Neural cell (in vitro differentiated cells): Measurements from ENCODE around the gene SLC43A3. TPM values are rescaled to one million over a fixed set of nuclear protein-coding genes. Genes with fewer than 3 reads are reported as not detected.

Source experiments
- H2AFZ ChIP-seq: fragments of 200-600, 300-800 bp; sonication (generic), shearing (Covaris generic); 2 replicates; pipeline ENCODE4 v1.6.0; 2014; ENCODE audit warnings: low read depth, mild to moderate bottlenecking, antibody characterized with exemption, low read length, moderate library complexity
- H3F3A ChIP-seq: fragments of 200-600 bp; shearing (Covaris generic); 2 replicates; pipeline ENCODE4 v1.6.1; 2016; ENCODE audit warnings: mild to moderate bottlenecking, moderate library complexity, mixed read lengths, antibody characterized with exemption, low read length; ENCODE audit not compliant: insufficient read depth, poor library complexity, severe bottlenecking
- H3K27ac ChIP-seq: fragments of 200-600, 300-800 bp; sonication (generic), shearing (Covaris generic); 2 replicates; pipeline ENCODE4 v1.5.1; 2014; ENCODE audit warnings: mild to moderate bottlenecking, low read length, moderate library complexity
- H3K27me3 ChIP-seq: fragments of 300-800, 200-600 bp; sonication (generic), shearing (Covaris generic); 2 replicates; pipeline ENCODE4 v1.6.0; 2014; ENCODE audit warnings: mild to moderate bottlenecking, low read depth, low read length, moderate library complexity; ENCODE audit not compliant: insufficient read depth
- H3K36me3 ChIP-seq: fragments of 300-800, 200-600 bp; sonication (generic), shearing (Covaris generic); 2 replicates; pipeline ENCODE4 v1.5.1; 2014; ENCODE audit warnings: mild to moderate bottlenecking, antibody characterized with exemption, low read length, moderate library complexity; ENCODE audit not compliant: insufficient read depth
- H3K4me2 ChIP-seq: fragments of 300-800, 200-600 bp; sonication (generic), shearing (Covaris generic); 2 replicates; pipeline ENCODE4 v1.6.0; 2014; ENCODE audit warnings: mild to moderate bottlenecking, low read length
- H3K4me3 ChIP-seq: fragments of 300-800, 200-600 bp; sonication (generic), shearing (Covaris generic); 2 replicates; pipeline ENCODE4 v1.5.1; 2014; ENCODE audit warnings: mild to moderate bottlenecking, low read length, moderate library complexity
- H3K79me2 ChIP-seq: fragments of 200-600 bp; shearing (Covaris generic); replicated peaks from 2 replicates; pipeline ENCODE4 v1.6.0; 2014; ENCODE audit warnings: mild to moderate bottlenecking, low read length, moderate library complexity; ENCODE audit not compliant: insufficient read depth
- H3K9ac ChIP-seq: fragments of 300-800, 200-600 bp; sonication (generic), shearing (Covaris generic); 2 replicates; pipeline ENCODE4 v1.6.1; 2016; ENCODE audit warnings: mild to moderate bottlenecking, low read length, mixed read lengths
- H3K9me2 ChIP-seq: fragments of 200-600 bp; shearing (Covaris generic); 2 replicates; pipeline ENCODE4 v1.6.1; 2016; ENCODE audit warnings: mild to moderate bottlenecking, low read length, mixed read lengths; ENCODE audit not compliant: insufficient read depth
- H3K9me3 ChIP-seq: fragments of 200-600, 300-800 bp; sonication (generic), shearing (Covaris generic); 2 replicates; pipeline ENCODE4 v1.6.1; 2016; ENCODE audit warnings: mild to moderate bottlenecking, mixed run types, low read length, moderate library complexity, mixed read lengths
- H4K20me1 ChIP-seq: fragments of 200-600 bp; shearing (Covaris generic); 2 replicates; pipeline ENCODE4 v1.6.1; 2016; ENCODE audit warnings: mild to moderate bottlenecking, mixed run types; ENCODE audit not compliant: insufficient read depth
- CTCF ChIP-seq: fragments of 450-650 bp; IDR thresholded peaks from 2 replicates; pipeline ENCODE4 v1.5.1; 2014; ENCODE audit warnings: antibody characterized with exemption, mild to moderate bottlenecking, moderate library complexity; ENCODE audit not compliant: poor library complexity, severe bottlenecking
- EP300 ChIP-seq: fragments of 450-650 bp; conservative IDR thresholded peaks from 2 replicates; pipeline ENCODE4 v1.6.1; 2014; ENCODE audit warnings: antibody characterized with exemption, mild to moderate bottlenecking, moderate library complexity; ENCODE audit not compliant: poor library complexity, severe bottlenecking
- EZH2 ChIP-seq: fragments of 200-600, 300-800 bp; shearing (Covaris generic), sonication (generic); IDR thresholded peaks from 2 replicates; pipeline ENCODE4 v1.6.1; 2014; ENCODE audit warnings: antibody characterized with exemption, low read length, borderline replicate concordance, mild to moderate bottlenecking; ENCODE audit not compliant: insufficient read depth, poor library complexity, severe bottlenecking
- MXI1 ChIP-seq: fragments of 450-650 bp; conservative IDR thresholded peaks from 2 replicates; pipeline ENCODE4 v1.6.1; 2014; ENCODE audit warnings: antibody characterized with exemption, mild to moderate bottlenecking; ENCODE audit not compliant: poor library complexity, severe bottlenecking
- POLR2AphosphoS5 ChIP-seq: IDR thresholded peaks from 2 replicates; pipeline ENCODE4 v1.6.1; 2012
- RAD21 ChIP-seq: fragments of 450-650 bp; conservative IDR thresholded peaks from 2 replicates; pipeline ENCODE4 v1.6.1; 2014; ENCODE audit warnings: antibody characterized with exemption, mild to moderate bottlenecking, moderate library complexity
- SMC3 ChIP-seq: fragments of 450-650 bp; conservative IDR thresholded peaks from 2 replicates; pipeline ENCODE4 v1.6.1; 2014; ENCODE audit warnings: antibody characterized with exemption, mild to moderate bottlenecking, moderate library complexity; ENCODE audit not compliant: poor library complexity
- TAF1 ChIP-seq: IDR thresholded peaks from 2 replicates; pipeline ENCODE4 v1.6.1; 2012; ENCODE audit warnings: low read depth
- polyA plus RNA-seq: library from polyadenylated mRNA; depleted of rRNA; stranded (reverse); fragments of >200 nt; gene quantifications from 2 replicates; pipeline ENCODE4 v1.2.3, GENCODE V29; 2014
- TF ChIP-seq, protein P1 (sequence below): IDR thresholded peaks from 2 replicates; pipeline ENCODE4 v1.6.1; 2012; ENCODE audit warnings: borderline replicate concordance

The SLC43A3 gene
- polyA plus RNA-seq, 1 donor from 2014 or later: 0.33 TPM

DNA sequence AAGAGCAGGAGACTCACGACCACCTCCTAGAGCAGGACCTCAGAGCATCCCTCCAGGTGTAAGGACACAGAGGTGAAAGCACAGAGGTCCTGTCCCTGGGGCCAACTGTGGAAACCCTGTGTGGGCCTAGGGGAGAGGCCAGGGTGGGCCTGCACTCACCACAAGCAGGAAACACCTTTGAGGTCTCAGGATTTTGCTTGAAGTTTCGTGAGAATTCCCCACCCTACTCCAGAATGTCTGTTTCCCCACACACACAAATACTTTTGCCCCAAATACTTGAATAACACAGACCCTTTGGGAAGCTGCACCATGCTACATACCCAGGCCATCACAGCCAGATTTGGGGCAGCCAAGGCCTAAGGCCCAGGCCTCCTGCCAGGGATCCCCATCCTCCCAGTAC is 18.1 kb downstream of the SLC43A3 start:
- Histone ChIP-seq H3K27me3 (no peaks in the 10 kb centered on the region), H3K36me3 (no peaks in the 10 kb centered on the region), H3K9ac (no peak overlapping the region), H2AFZ (no peak overlapping the region), H3F3A (no peaks in the 10 kb centered on the region), H4K20me1 (no peaks in the 10 kb centered on the region), H3K27ac (no peak overlapping the region), H3K9me3 (no peaks in the 10 kb centered on the region), H3K4me2 (no peak overlapping the region), H3K79me2 (no peaks in the 10 kb centered on the region), H3K9me2 (no peaks in the 10 kb centered on the region), H3K4me3 (no peak overlapping the region)
- TF ChIP-seq RAD21 (no peak), TAF1 (no peak), SMC3 (no peak), EP300 (no peak), CTCF (no peak), POLR2AphosphoS5 (no peak), EZH2 (no peak), MXI1 (no peak)
- TF ChIP-seq, protein P1, sequence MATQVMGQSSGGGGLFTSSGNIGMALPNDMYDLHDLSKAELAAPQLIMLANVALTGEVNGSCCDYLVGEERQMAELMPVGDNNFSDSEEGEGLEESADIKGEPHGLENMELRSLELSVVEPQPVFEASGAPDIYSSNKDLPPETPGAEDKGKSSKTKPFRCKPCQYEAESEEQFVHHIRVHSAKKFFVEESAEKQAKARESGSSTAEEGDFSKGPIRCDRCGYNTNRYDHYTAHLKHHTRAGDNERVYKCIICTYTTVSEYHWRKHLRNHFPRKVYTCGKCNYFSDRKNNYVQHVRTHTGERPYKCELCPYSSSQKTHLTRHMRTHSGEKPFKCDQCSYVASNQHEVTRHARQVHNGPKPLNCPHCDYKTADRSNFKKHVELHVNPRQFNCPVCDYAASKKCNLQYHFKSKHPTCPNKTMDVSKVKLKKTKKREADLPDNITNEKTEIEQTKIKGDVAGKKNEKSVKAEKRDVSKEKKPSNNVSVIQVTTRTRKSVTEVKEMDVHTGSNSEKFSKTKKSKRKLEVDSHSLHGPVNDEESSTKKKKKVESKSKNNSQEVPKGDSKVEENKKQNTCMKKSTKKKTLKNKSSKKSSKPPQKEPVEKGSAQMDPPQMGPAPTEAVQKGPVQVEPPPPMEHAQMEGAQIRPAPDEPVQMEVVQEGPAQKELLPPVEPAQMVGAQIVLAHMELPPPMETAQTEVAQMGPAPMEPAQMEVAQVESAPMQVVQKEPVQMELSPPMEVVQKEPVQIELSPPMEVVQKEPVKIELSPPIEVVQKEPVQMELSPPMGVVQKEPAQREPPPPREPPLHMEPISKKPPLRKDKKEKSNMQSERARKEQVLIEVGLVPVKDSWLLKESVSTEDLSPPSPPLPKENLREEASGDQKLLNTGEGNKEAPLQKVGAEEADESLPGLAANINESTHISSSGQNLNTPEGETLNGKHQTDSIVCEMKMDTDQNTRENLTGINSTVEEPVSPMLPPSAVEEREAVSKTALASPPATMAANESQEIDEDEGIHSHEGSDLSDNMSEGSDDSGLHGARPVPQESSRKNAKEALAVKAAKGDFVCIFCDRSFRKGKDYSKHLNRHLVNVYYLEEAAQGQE: no peak

DNA sequence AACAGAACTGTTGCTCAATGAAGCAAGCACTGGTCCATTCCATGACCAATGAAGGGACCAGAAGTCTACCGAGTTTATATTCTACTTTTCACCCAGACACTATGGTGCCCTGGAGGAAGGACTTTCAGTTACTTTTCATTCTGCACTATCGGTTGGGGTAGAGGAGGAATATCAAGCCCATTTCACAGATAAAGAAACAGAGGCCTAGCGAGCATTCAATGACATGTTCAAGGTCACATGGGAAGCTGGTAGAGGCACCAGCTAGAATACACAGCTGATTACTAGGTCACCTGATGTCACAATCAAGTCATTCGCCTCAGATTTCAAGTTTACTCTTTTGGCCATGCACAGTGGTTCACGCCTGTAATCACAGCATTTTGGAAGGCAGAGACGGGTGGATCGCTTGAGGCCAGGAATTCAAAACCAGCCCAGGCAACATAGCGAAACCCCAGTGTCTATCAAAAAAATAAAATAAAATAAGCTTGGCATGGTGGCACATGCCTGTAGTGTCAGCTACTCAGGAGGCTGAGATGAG is 18.9 kb downstream of the SLC43A3 start:
- Histone ChIP-seq H3K27me3 (no peaks in the 10 kb centered on the region), H3K9me2 (no peaks in the 10 kb centered on the region), H3K4me2 (no peak overlapping the region), H3K79me2 (no peaks in the 10 kb centered on the region), H2AFZ (no peak overlapping the region), H3K4me3 (no peak overlapping the region), H3K9me3 (no peaks in the 10 kb centered on the region), H3K27ac (no peak overlapping the region), H4K20me1 (no peaks in the 10 kb centered on the region), H3K36me3 (no peaks in the 10 kb centered on the region), H3F3A (no peaks in the 10 kb centered on the region), H3K9ac (no peak overlapping the region)
- TF ChIP-seq RAD21 (no peak), EP300 (no peak), POLR2AphosphoS5 (no peak), EZH2 (no peak), SMC3 (no peak)
